GM12892 (cell line): Measurements from ENCODE around the gene GALNTL6.

Experiments used
- POLR2A ChIP-seq: IDR thresholded peaks from 2 replicates; pipeline ENCODE4 v1.6.1; 2011; ENCODE audit warnings: low read depth, low read length, control low read depth
- POLR2AphosphoS5 ChIP-seq: IDR thresholded peaks from 2 replicates; pipeline ENCODE4 v1.6.1; 2011; ENCODE audit warnings: low read depth, low read length, control low read depth

- TF ChIP-seq POLR2A (no peak), POLR2AphosphoS5 (no peak)
These were observed 853.6 kb downstream of the GALNTL6 start for GRCh38 chr4:172666711-172667368.
